ENCODE data around the gene PNPT1.

Gene PNPT1

DNA sequence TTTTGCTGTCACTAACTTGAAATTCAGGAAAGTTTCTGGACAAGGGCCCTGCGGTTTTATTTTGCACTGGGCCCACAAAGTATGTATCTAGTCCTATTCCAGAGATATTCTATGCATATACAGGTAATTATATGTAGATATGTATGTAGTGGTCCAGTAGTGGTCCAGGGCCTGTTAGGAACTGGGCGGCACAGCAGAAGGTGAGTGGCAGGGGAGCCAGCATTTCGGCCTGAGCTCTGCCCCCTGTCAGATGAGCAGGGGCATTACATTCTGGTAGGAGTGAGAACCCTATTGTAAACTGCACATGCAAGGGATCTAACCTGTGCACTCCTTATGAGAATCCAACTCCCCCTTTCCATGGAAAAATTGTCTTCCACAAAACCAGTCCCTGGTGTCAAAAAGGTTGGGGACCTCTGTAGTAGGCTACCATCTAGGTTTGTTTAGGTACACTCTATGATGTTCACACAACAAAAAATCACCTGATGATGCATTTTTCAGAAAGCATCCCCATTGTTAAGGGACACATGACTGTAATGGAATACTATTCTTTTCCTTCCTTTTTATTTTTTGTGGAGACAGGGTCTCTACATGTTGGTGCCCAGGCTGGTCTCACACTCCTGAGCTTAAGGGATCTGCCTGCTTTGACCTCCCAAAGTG, 73.4 kb downstream of the PNPT1 start:
- DNase-seq (ENCODE audit: low read depth), result peak; percentile 40
- peak overlapping the region; percentile 8 for H3K4me3 ChIP-seq (ENCODE audit: low read length)
- TF ChIP-seq, protein P1, sequence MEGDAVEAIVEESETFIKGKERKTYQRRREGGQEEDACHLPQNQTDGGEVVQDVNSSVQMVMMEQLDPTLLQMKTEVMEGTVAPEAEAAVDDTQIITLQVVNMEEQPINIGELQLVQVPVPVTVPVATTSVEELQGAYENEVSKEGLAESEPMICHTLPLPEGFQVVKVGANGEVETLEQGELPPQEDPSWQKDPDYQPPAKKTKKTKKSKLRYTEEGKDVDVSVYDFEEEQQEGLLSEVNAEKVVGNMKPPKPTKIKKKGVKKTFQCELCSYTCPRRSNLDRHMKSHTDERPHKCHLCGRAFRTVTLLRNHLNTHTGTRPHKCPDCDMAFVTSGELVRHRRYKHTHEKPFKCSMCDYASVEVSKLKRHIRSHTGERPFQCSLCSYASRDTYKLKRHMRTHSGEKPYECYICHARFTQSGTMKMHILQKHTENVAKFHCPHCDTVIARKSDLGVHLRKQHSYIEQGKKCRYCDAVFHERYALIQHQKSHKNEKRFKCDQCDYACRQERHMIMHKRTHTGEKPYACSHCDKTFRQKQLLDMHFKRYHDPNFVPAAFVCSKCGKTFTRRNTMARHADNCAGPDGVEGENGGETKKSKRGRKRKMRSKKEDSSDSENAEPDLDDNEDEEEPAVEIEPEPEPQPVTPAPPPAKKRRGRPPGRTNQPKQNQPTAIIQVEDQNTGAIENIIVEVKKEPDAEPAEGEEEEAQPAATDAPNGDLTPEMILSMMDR (IDR thresholded peaks at IDR 0.05; ENCODE audit: insufficient read depth, low read depth, low read length, missing control alignments), result peak; percentile 43

DNA sequence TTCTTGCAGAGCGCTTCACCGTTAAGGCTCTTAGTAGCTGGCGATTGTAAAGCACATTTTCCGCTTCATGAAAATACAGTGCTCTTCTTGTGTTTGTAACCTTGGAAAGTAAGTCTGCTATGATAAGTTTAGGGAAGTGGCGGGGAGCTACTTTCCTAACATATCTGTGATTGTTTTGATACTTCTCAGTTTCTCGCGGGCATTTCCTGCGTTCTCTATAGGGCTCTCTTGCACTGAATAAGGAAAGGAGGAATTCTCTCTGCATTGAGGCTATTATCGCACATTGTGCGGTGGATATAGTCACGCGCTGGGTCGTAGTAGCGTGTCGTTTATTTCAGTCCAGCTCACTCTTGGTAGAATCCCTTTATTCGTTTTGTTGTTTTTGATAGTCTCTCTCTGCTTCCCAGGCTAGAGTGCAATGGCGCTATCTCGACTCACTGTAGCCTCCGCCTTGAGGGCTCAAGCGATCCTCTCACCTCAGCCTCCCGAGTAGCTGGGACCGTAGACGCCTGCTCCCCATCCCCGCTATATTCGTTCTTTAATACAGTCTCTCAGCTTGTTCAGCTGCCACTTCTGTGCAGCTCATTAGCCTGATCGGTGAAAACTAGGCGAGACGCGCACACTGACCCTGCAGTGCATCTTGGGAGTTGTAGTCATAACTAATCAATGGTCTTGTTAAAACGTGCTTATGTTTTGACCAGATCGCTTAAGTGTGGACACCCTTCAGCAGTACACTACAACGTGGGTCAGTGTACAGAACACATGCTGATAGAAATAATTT, 75.2 kb downstream of the PNPT1 start:
- DNase-seq (ENCODE audit: low read depth), result peak; percentile 74
- H3K4me3 ChIP-seq (ENCODE audit: low read length), result peak overlapping the region; percentile 99
- TF ChIP-seq, protein P1 (IDR thresholded peaks at IDR 0.05; ENCODE audit: insufficient read depth, low read depth, low read length, missing control alignments), result no peak

DNA sequence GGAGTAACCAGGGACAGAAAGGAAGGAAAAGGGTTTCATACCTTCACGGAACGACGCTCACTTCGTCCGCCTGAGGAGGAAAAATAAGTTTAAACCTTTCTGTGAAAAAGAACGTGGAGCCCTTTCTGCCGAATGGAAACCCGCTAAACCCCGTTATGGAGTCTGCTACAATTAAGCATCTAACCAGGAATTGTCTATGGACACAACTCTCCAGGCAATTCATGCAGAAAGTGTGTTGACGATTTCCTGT, 75.7 kb downstream of the PNPT1 start:
- DNase-seq (ENCODE audit: low read depth), result peak; percentile 23
- TF ChIP-seq, protein P1 (IDR thresholded peaks at IDR 0.05; ENCODE audit: insufficient read depth, low read depth, low read length, missing control alignments), result no peak

DNA sequence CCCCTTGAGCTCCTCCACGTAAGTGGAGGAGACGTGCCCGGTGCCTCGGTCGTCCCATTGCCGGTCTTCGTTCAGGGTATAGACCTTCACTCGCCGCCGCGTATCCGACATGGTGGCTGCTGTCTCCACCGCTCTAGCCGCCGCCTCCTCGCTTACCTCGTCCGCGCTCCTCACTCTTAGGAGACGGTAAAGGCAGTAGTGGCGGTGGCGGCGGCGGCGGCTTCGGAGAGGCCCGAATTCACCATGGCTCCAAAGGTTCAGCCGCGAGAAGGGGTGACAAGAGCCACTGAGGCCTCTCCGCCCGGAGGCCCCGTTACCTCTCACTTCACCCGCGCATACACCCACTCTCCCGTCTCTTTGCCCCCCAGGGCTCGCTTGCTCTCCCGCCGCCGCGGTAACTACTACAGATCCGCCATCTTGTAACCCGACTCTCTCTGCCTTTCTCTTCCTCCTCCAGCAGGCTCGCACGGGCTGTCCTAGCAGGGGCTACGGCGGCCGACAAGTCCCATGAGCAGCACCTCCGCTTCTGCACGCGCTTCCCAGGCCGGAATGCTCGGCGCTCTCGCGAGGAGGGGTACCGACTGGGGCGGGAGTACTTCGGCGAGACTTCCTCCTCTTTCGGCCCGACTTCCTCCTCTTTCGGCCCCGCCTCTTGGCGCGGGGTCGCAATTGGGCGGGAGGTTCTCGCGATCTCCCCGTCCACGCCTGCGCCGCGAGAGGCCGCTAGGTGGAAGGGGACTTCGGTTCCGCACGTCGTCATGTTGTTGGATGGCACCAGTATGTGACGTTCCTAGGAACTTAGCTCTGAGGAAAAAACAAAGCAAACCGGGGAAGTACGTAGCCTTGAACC, 76.2 kb downstream of the PNPT1 start, which contains the start of gene PPP4R3B:
Gene PPP4R3B (minus strand): TSS at position 448 of the 850 bp plus-strand sequence. CDS start 337 bp downstream, at position 111.
- H3K4me3 ChIP-seq (ENCODE audit: low read length), result peak within 1 kb of the TSS; percentile 99
- TF ChIP-seq, protein P1 (IDR thresholded peaks at IDR 0.05; ENCODE audit: insufficient read depth, low read depth, low read length, missing control alignments), result peak; percentile 50
- DNase-seq (ENCODE audit: low read depth), result peak; percentile 100

More for the DNA sequence above, 75.7 kb downstream of the PNPT1 start:
- peak overlapping the region; percentile 99 for H3K4me3 ChIP-seq (ENCODE audit: low read length)

DNA sequence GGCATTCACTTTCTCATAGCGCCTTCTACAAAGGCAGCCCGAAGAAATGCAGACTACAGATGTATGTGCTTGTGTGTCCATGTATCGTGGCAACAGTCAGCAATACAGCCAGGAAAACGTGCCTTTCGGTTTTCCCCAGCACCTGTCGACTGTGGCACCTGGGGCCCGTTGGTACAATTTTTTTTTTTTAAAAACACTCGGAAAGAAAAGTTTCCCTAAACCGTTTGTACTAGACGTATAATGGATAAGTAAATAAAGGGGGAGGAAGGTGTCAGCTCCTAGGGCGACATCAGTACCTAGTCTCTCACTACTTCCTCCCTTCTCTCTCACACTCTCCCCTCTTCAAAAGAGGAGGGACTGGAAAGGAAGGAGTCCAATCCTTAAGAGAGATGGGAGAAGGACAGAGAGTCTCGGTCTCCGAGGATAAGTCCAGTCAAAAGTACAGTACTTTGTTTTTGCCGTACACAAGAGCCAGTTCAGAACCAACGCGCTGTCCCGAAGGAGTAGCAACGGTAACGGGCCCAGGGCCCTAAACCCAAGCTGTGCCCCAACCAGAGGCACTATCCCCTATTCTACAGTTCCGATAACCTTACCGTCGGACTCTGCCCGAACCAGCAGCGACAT, 77.0 kb downstream of the PNPT1 start:
- peak; percentile 66 for DNase-seq (ENCODE audit: low read depth)
- peak overlapping the region; percentile 96 for H3K4me3 ChIP-seq (ENCODE audit: low read length)
- TF ChIP-seq, protein P1 (IDR thresholded peaks at IDR 0.05; ENCODE audit: insufficient read depth, low read depth, low read length, missing control alignments), result no peak

DNA sequence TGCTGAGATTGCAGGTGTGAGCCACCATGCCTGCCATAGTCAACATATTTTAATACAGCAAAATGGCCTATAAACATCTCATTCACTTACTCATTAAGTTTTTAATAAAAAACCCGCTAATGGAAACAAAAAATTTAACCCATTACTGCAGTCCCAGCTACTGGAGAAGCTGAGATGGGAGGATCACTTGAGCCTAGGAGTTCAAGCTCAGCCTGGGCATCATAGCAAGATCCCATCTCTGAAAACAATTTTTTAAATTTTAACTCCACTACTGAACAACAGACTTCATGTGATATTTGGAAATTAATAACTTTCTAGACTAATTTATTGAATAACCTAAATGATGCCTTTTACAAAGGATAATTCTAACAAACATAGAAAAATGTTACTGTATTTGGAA, 81.6 kb downstream of the PNPT1 start:
- TF ChIP-seq, protein P1 (IDR thresholded peaks at IDR 0.05; ENCODE audit: insufficient read depth, low read depth, low read length, missing control alignments), result no peak
- H3K4me3 ChIP-seq (ENCODE audit: low read length), result no peak overlapping the region
- DNase-seq (ENCODE audit: low read depth), result no peak

Data from epithelial cell of esophagus (primary cell).